ENCODE data around the gene KIR3DL2.

GRCh38 chr19:54896036-54896435, 45.8 kb downstream of the KIR3DL2 start:
- TF ChIP-seq RFX5 (IDR thresholded peaks at IDR 0.05; ENCODE audit: low read depth, low read length), result no peak
- TF ChIP-seq, protein P1, sequence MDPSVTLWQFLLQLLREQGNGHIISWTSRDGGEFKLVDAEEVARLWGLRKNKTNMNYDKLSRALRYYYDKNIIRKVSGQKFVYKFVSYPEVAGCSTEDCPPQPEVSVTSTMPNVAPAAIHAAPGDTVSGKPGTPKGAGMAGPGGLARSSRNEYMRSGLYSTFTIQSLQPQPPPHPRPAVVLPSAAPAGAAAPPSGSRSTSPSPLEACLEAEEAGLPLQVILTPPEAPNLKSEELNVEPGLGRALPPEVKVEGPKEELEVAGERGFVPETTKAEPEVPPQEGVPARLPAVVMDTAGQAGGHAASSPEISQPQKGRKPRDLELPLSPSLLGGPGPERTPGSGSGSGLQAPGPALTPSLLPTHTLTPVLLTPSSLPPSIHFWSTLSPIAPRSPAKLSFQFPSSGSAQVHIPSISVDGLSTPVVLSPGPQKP (IDR thresholded peaks at IDR 0.05; ENCODE audit: borderline replicate concordance, low read depth, low read length), result no peak
- TF ChIP-seq CTCF (conservative IDR thresholded peaks at IDR 0.05; ENCODE audit: low read depth, low read length), result no peak
- no peak for TF ChIP-seq POLR2A (IDR thresholded peaks at IDR 0.05; ENCODE audit: low read depth, low read length)
- TF ChIP-seq RAD21 (IDR thresholded peaks at IDR 0.05; ENCODE audit: low read length), result no peak
- no peak for TF ChIP-seq BHLHE40 (IDR thresholded peaks at IDR 0.05; ENCODE audit: low read depth, low read length)
- TF ChIP-seq CEBPB (IDR thresholded peaks at IDR 0.05; ENCODE audit: low read depth, low read length), result no peak
- TF ChIP-seq NFE2L2 (IDR thresholded peaks at IDR 0.05; ENCODE audit: low read depth, low read length), result no peak
- TF ChIP-seq SMC3 (IDR thresholded peaks at IDR 0.05; ENCODE audit: low read depth, low read length), result no peak
- TF ChIP-seq FOS (IDR thresholded peaks at IDR 0.05; ENCODE audit: low read depth, low read length), result no peak
- no peak for TF ChIP-seq RCOR1 (IDR thresholded peaks at IDR 0.05; ENCODE audit: insufficient replicate concordance, low read length)
